ENCODE results near the gene TERB1.

Gene TERB1

DNA sequence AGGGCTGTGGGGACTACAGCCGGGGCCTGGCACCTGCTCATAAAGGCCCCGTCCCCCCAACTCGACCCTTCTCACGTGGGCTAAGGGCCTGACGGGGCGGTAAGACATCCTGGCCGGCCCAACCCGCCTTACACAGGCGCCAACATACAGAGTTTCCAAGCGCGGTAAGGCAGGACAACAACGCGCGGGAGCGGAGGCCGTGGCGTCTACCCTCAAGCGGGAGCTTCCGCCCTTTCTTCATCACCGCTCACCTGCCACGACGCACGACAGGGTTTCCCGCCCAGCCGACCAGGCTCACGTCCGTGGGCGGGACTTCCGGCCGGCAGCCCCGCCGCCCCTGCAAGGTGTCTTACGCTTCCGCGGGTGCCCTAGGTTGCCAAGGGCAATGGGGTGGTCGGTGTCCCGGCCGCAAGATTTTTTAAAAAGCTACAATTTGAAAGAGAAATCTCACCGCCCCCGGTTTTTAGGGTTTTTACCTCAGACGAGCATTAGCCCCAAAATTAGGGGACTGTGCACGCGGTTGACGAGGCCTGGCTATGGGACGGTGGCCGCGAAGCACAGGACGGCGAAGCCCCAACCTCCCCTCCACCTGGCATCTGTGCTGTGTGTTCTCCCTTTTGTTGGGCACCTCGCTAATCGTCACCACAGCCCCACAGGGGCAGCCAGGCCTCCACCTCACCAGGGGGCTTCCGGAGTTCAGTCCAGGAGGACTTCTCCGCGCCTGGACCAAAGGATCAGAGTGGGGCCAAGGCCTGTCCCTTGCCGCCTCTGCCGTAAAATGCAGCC is at the start of gene TERB1:
TERB1 (minus strand) TSS at position 265 of the 786 bp plus-strand sequence. CDS start 4,786 bp downstream, outside the sequence.
- DNase-seq: no peak

- peak; percentile 65 for DNase-seq
Observed at GRCh38 chr16:66850115-66850815, 48.9 kb upstream of the TERB1 start.

DNA sequence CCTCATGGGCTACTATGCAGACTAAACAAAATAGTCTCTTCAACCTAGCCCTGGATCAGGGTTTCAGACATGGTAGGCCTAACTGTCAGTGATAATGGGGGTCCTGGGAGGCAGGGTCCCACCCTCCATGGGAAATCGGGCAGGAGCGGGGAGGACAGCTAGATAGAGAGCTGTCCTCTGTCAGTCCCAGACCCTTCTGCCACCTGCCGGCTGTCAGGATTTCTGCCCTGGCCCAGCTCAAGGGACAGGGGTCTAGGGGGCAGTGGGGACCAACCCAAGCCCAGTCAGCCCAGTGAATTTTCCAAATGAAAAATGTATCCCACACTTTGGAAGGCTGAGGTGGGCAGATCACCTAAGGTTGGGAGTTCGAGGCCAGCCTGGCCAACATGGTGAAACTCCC is 48.2 kb upstream of the TERB1 start:
- no peak for DNase-seq

GRCh38 chr16:66849021-66849420 is 47.6 kb upstream of the TERB1 start:
- DNase-seq: no peak

DNA sequence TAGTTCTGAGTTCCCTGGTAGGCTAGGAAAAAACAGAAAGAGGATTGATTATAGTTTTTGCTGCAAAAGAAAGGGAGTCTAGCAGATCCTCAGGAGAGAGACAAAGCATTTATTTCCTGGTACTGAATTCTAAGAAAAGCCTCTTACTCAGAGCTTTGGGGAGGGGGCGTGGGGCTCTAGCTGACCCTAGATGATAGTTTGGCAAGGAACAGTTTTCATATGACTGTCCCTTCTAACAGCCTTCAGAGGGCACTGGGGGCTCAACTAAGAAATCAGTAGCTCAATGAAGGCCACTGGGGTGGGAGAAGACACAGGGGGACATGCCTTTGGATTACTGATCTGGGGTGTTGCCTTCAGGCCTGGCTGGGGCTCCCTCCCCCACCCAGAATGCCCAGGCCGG is 46.8 kb upstream of the TERB1 start:
- DNase-seq: no peak

DNA sequence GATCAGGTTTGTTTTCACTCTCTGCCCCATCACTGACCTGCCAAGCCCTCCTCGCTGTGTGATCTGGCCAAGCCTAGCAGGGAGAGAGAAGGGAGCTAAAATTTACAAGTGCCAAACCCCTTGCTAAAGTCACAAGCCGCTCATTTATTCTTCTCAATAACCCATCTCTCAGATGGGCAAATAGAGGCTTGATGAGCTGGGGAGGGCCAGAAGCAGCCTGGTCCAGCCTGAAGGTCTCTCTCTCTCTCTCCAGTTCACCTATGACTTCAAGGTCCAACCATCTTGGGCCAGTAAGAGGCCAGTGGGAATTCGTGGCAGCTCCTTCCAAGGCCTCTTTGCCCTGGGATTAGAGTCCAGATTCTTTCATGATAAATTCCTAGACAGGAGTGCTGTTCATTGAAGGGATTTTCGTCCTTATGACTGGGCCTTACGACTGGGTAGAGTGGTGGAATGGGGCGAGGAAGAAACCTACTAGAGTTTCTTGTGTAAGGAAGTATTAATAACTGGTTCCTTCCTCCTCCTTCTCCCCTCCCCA is 46.2 kb upstream of the TERB1 start:
- no peak for DNase-seq

DNA sequence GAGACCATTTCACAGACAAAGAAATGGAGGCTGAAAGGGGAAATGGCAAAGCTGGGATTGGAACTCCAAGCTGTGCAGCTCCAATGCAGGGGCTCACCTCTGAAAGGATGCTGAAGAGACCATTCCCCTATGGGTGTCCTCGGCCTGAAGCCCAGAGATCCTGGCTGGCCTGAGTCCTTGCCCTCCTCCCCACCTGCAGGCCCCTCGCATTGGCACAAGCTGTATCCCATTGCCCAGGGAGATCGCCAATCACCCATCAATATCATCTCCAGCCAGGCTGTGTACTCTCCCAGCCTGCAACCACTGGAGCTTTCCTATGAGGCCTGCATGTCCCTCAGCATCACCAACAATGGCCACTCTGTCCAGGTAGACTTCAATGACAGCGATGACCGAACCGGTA is 45.4 kb upstream of the TERB1 start:
- no peak for DNase-seq

GRCh38 chr16:66846266-66846665 is 44.9 kb upstream of the TERB1 start:
- peak; percentile 10 for DNase-seq

DNA sequence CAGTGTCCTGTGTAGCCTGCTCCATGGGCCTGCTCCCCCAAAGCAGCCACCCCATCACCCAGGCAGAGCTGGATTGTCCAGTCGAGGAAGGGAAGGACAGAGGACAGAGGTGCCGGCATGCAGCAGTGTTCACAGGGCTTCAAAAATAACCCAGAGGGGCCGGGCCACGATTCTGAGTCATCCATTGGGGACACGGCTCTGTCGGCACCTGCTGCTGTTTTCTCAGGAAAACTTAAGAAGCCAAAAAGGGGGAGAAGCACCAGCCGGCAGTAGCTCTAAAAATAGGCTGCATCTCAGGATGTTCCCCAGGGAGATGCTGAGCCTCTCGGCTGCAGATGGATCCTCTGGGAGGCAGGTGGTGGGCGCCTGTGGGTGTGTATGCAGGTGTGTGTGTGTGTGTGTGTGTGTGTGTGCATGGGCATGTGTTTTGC is 44.4 kb upstream of the TERB1 start:
- no peak for DNase-seq

- DNase-seq: no peak
Observed at GRCh38 chr16:66845080-66845410, 43.7 kb upstream of the TERB1 start.

- no peak for DNase-seq
Observed at GRCh38 chr16:66844342-66845079, 43.1 kb upstream of the TERB1 start, which contains the start of gene CA7. CA7 (plus strand) TSS chr16:66844414; CDS start chr16:66844488, 74 bp downstream.

DNA sequence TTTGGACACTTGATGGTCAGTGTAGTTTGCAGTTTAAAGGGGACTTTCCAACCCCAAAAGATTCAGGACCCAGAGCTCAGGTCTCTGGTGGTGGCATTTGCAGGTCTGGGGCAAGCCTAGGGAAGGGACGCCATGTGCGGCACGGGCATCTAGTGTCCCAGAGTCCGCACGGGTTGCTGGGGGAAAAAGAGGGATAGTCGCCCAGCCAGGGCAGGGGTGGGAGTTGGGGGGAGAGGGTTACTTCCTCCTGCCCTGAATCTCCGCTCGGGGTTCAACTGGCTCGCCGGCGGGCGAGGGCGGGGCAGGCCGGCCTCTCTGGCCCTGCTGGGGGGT is 42.6 kb upstream of the TERB1 start:
- DNase-seq: no peak

- no peak for DNase-seq
Observed at GRCh38 chr16:66843191-66843590, 41.8 kb upstream of the TERB1 start.

DNA sequence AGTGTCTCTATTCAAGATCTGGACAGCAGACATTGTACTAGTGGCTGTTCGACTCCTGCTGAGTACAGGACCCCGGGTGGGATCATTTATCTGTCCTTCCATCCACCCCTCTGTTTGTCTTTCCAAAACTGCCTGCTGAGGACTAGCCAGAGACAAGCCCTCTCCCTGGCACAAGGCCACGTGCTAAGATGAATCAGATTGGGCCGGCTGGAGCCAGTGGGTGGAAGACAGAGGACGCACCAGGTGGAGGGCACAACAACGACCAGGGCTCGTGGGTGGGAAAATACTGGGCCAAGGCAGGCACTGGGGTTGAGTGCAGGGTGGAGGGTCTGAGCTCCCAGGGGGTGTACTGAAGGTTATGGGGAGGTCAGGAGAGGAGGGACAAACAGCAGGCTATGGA is 41.4 kb upstream of the TERB1 start:
- DNase-seq: no peak

DNA sequence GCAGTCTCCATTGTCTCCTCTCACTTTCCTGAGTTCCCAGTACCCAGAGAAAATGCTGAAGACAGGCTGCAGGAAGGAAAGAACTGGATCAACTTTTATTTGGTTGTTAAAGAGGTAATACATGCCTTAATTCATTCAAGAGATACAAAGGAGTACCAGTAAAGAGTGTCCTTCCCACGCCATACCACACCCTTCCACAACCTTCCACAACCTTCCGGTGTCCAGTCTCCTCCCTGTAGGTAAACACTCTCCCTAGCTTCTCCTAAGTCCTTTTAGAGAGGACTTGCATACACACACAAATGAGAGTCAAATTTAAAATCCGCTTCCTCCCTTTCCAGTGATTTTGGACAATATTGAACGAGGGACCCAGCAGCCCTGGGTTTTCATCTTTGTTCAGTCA is 40.0 kb upstream of the TERB1 start:
- no peak for DNase-seq

DNA sequence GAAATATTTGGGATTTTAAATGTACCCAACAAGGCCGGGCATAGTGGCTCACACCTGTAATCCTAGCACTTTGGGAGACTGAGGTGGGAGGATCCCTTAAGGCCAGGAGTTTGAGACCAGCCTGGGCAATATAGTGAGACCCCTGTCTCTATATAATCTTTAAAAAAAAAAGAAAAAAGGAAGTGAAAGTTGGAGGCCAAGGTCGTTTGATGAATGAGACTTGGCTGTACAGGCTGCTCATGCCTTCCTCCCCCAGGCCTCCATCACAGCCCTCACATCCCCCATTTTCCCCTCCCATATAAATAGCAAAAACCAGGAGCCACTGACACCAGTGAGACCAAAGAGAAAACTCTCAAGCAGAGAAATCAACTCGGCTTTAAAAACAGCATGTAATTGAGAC is 39.5 kb upstream of the TERB1 start:
- DNase-seq: peak; percentile 50

DNA sequence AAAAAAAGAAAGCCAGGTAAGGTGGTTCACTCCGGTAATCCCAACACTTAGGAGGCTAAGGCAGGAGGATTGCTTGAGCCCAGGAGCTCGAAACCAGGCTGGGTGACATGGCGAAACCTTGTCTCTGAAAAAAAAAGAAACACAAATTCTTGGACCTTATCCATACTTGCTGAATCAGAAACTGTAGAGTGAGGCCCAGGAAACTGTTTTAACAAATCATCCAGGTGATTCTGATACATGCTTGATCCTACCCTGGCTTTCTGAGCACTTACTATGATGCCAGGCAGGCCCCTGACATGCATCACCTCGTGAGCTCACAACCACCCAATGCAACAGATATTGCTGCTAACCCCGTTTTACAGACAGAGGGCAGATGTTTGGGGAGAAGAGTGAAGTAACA is 33.4 kb upstream of the TERB1 start:
- DNase-seq: no peak

DNA sequence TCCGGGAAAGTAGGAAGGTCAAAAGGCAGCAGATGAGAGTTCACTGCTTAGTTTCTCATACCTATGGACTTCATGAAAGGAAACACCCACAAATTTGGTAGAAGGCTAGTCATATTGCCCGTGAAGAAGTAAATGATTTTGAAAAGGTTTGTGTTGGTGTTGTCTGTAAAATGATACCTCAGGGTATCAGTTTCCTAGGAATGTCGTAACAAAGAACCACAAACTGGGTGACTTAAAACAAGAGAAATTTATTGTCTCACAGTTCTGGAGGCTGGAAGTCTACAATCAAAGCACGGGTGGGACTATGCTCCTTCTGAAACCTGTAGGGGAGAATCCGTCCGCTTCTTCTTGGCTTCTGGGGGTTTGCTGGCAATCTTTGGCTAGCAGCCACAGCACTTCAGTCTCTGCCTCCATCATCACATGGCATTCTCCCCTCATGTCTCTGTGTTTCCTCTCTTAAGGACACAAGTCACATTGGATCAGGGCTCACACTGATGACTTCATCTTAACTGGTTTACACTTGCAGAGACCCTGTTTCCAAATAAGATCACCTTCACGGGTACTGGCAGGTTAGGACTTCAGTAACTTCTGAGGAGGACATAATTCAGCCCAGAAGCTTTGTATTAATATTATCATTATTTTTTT is 31.4 kb upstream of the TERB1 start:
- DNase-seq: peak; percentile 13

DNA sequence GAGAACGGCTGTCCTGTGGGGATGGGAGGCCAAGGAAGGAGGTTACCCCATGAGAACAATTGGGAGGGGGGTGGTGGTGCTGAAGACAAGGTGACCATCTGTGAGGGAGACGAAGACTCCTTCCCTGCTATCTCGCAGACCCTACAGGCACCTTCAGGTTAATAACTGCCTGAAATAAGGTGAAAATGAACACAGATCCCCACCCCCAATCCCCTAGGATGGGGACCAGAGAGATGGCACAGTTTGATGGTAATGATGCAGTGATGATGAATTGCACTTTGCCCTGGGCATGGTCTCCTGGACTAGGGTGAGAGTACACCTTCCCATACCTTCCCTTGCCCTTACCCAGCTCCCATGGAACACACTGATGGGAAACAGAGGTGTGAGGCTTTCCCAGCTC is 30.8 kb upstream of the TERB1 start:
- no peak for DNase-seq

- peak; percentile 82 for DNase-seq
Observed at GRCh38 chr16:66830422-66831404, 29.3 kb upstream of the TERB1 start, which contains the start of gene NAE1. NAE1 (minus strand) TSS chr16:66830976; CDS start chr16:66830899, 77 bp downstream.

- no peak for DNase-seq
Observed at GRCh38 chr16:66824006-66824405, 22.6 kb upstream of the TERB1 start.

DNA sequence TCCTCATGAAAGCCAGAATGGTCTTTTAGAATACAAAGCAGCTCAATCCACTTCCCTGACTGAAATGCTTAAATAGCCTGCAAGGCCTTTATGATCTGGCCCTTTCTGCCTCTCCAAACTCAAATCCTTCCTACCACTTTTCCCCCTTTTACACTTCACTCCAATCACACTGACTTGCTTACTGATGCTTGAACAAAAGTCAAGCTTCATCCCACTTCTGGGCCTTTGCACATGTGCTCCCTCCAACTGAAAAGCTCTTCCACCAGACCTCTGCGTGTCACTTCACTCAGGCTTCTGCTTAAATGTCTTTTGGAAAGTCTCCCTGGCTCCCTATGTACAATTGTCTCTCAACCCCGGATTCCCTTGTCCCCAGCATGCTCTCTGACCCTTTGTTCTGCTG is 13.3 kb upstream of the TERB1 start:
- DNase-seq: no peak
